OCI-LY1 (cell line): ENCODE results near the gene ADARB2.

Source experiments
- CTCF ChIP-seq: fragments of 200-600 bp; sonication (generic), shearing (Covaris generic); IDR thresholded peaks from 2 replicates; pipeline ENCODE4 v1.5.1; 2017; ENCODE audit warnings: mild to moderate bottlenecking, antibody characterized with exemption, low read length, moderate library complexity, mixed read lengths
- EZH2 ChIP-seq: fragments of 200-600 bp; sonication (generic), shearing (Covaris generic); IDR thresholded peaks from 2 replicates; pipeline ENCODE4 v1.8.0; 2017; ENCODE audit warnings: borderline replicate concordance, mixed run types, mild to moderate bottlenecking, antibody characterized with exemption, low read length, moderate library complexity, mixed read lengths

GRCh38 chr10:1690086-1690485 is 47.2 kb downstream of the ADARB2 start:
- TF ChIP-seq CTCF (no peak), EZH2 (no peak)
